Left lung (tissue), 10 donors: ENCODE data around the gene AGXT2. TPM values are rescaled to one million over a fixed set of nuclear protein-coding genes. Genes with fewer than 3 reads are reported as not detected.

Experiments used
- ATAC-seq: fragments of 200-7000 bp; cut with Tn5 transposase; one replicate; pipeline ENCODE4 v1.9.1; 2020; ENCODE audit warnings: moderate library complexity
- DNase-seq, 4 donors: peaks; one replicate each; pipeline ENCODE4 v3.0.0-alpha.2; 2013 to 2020
- H3K27ac ChIP-seq, 2 donors: fragments of 200-600 bp; sonication (generic) in 1 of 2; one replicate each; pipeline versions ENCODE4 v1.5.0 to v1.8.0; 2020 to 2021
- H3K27me3 ChIP-seq, 2 donors: fragments of 200-600 bp; sonication (generic) in 1 of 2; one replicate each; pipeline versions ENCODE4 v1.5.0 to v1.8.0; 2020 to 2021
- H3K36me3 ChIP-seq, 2 donors: fragments of 200-600 bp; sonication (generic) in 1 of 2; one replicate each; pipeline versions ENCODE4 v1.5.0 to v1.8.0; 2020 to 2021
- H3K4me1 ChIP-seq, 2 donors: fragments of 200-600 bp; one replicate each; pipeline ENCODE4 v1.8.0; 2021
- H3K4me3 ChIP-seq, 2 donors: fragments of 200-600 bp; sonication (generic) in 1 of 2; one replicate each; pipeline versions ENCODE4 v1.5.0 to v1.8.0; 2020 to 2021; ENCODE audit warnings: mild to moderate bottlenecking in 1 of 2
- H3K9me3 ChIP-seq, 2 donors: fragments of 200-600 bp; sonication (generic) in 1 of 2; one replicate each; pipeline versions ENCODE4 v1.5.0 to v1.8.0; 2020 to 2021
- intact Hi-C, 2 donors: fragments of 100-400 bp; cut with DNase I; formaldehyde crosslinking; loops; one replicate each; pipeline versions ENCODE4 v1.11.2 to v1.14.2; 2022
- polyA plus RNA-seq, 6 donors: library from polyadenylated mRNA; unstranded; fragments of 120-200 nt; gene quantifications; one replicate each; pipeline ENCODE4 v1.2.1, GENCODE V29; 2013; ENCODE audit not compliant: insufficient read length in 6 of 6
- total RNA-seq, 2 donors: library from RNA; stranded (reverse); fragmentation: NEBNext Ultra II Directional; extraction: Animal tissue kit (Norgen Biotek cat#: 25700); gene quantifications; one replicate each; pipeline ENCODE4 v1.2.1, GENCODE V29; 2021
- TF ChIP-seq, protein P1 (sequence below), 2 donors: fragments of 200-600 bp; sonication (generic) in 1 of 2; IDR thresholded peaks; one replicate each; pipeline versions ENCODE4 v1.5.0 to v1.8.0; 2021; ENCODE audit warnings: antibody characterized with exemption in 2 of 2
- donor health status: DM: no; HTN: yes; CAD: no.
- donor health status: DM: no; HTN: no; CAD: no.

Gene AGXT2
- total and polyA plus RNA-seq, 8 donors: 0.11 to 0.55 (median 0.18) TPM; not detected in 3

DNA sequence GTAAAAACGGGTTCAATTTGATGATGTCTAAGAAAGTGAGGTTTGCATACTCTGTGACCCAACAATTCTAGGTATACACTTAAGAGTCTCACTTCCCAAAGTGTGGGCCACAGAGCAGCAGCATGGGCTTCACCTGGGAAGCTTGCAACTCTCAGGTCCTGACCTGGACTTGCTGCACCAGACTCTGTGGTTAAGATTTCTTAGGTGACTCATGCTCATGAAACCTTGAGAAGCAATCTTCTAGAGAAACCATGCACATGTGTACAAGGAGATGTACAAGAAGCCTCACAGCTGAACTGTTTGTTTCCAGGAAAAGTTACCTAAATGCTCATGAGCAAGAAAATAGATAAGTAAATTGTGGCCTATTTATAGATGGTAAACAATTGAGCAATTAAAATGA is 88.4 kb downstream of the AGXT2 start:
- peak; percentile 87 for ATAC-seq
- intact Hi-C loops: no loop called here
- no peaks in the 10 kb centered on the region for H3K27me3 ChIP-seq
- DNase-seq: no peak
- H3K36me3 ChIP-seq: peaks cover 5 to 21% of the 10 kb centered on the region in 2 donors
- no peaks in the 10 kb centered on the region for H3K9me3 ChIP-seq
- no peak overlapping the region for H3K4me3 ChIP-seq
- H3K4me1 ChIP-seq: no peaks in the 10 kb centered on the region
- H3K27ac ChIP-seq: no peak overlapping the region
- TF ChIP-seq, protein P1, sequence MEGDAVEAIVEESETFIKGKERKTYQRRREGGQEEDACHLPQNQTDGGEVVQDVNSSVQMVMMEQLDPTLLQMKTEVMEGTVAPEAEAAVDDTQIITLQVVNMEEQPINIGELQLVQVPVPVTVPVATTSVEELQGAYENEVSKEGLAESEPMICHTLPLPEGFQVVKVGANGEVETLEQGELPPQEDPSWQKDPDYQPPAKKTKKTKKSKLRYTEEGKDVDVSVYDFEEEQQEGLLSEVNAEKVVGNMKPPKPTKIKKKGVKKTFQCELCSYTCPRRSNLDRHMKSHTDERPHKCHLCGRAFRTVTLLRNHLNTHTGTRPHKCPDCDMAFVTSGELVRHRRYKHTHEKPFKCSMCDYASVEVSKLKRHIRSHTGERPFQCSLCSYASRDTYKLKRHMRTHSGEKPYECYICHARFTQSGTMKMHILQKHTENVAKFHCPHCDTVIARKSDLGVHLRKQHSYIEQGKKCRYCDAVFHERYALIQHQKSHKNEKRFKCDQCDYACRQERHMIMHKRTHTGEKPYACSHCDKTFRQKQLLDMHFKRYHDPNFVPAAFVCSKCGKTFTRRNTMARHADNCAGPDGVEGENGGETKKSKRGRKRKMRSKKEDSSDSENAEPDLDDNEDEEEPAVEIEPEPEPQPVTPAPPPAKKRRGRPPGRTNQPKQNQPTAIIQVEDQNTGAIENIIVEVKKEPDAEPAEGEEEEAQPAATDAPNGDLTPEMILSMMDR (IDR thresholded peaks at IDR 0.05): no peak

DNA sequence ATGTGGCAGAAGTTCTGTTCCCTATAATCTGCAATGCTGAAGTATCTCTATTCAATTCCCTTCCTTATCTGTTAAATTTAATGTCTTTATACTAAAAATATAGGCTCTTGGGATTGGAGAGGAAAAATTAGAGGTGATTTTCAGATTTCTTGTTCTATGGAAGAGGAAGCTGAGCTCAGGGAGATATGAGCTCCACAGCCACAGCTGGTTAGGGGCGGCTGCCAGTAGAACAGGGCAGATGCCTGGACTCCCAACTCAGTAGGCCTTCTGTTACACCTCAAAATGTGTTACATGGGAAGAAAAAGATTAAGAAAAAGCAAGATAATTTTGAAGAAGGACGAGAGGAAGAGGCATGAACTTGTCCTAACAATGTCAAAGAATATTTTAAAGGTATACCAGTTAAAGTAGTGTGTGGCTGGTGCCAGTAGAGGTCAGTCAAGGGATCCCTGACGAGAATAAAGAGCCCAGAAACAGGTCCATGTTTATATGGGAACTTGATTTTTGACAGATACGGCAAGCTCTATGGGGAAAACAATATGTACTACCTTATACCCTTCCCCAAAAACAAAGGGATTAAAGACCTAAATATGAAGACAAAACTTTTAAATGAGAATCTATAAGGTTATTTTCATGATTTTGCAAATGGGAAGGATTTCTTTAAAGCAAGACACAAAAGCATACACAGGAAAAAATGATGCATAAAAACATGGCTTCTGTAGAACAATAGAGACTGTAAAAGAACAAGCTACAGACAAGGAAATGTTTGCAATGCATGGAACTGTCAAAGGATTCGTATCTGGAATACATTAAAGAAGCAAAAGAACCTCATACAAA is 89.7 kb downstream of the AGXT2 start:
- Histone ChIP-seq H3K4me1 (no peaks in the 10 kb centered on the region), H3K4me3 (no peak overlapping the region), H3K27me3 (no peaks in the 10 kb centered on the region), H3K27ac (no peak overlapping the region), H3K36me3 (peaks cover 6 to 33% of the 10 kb centered on the region in 2 donors), H3K9me3 (no peaks in the 10 kb centered on the region)
- ATAC-seq (peak; percentile 87), DNase-seq (peak in 2 of 4 donors; percentile 6 to 29)
- TF ChIP-seq, protein P1 (IDR thresholded peaks at IDR 0.05): peak; percentile 21 to 39
- intact Hi-C loops: no loop called here

DNA sequence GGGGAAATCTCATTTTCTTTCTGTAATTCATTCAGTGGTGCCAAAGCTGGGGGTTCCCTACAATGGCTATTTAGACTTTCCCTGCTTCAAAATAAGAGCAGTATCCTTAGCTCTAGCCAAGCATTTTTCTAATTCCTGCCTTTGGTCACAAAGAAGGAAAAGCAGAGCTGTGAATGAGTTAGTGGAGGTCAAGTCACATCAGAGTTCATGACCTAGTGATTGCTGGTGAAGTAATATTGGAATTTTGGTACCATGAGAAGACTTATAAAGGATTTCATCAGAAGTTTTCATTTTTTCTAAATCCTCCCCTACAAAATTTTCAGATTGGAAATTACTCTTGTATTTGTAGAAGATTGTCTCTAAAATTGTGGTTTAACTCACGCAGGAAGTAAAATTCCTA is 90.4 kb downstream of the AGXT2 start:
- TF ChIP-seq, protein P1 (IDR thresholded peaks at IDR 0.05): no peak
- Histone ChIP-seq H3K4me3 (no peak overlapping the region), H3K27ac (no peak overlapping the region), H3K27me3 (no peaks in the 10 kb centered on the region), H3K36me3 (peaks cover 6 to 40% of the 10 kb centered on the region in 2 donors), H3K9me3 (no peaks in the 10 kb centered on the region), H3K4me1 (no peaks in the 10 kb centered on the region)
- no peak for DNase-seq
- no peak for ATAC-seq
- intact Hi-C loops: no loop called here

Other genes starting within 250 kb of the AGXT2 start
- gene TTC23L, start 208.8 kb downstream of the AGXT2 start, total RNA-seq: under 1 TPM; 0.20 to 0.55 TPM
- gene TTC23L, start 208.8 kb downstream of the AGXT2 start, polyA plus RNA-seq: 1 to 10 TPM; 2.5 to 4.5 (median 3.3) TPM
- gene RAD1, start 132.4 kb downstream of the AGXT2 start, total RNA-seq: 10 to 100 TPM; 22.6 to 29.8 TPM
- 10 to 100 TPM; 37.5 to 39.9 (median 38.6) TPM for gene RAD1, start 132.4 kb downstream of the AGXT2 start, polyA plus RNA-seq
- 10 to 100 TPM; 15.8 to 29.1 TPM for gene BRIX1, start 132.2 kb downstream of the AGXT2 start, total RNA-seq
- 10 to 100 TPM; 44.8 to 49.3 (median 46.0) TPM for gene BRIX1, start 132.2 kb downstream of the AGXT2 start, polyA plus RNA-seq
- gene DNAJC21, start 118.4 kb downstream of the AGXT2 start, total RNA-seq: 10 to 100 TPM; 45.8 to 48.5 TPM
- gene DNAJC21, start 118.4 kb downstream of the AGXT2 start, polyA plus RNA-seq: 10 to 100 TPM; 54.1 to 75.8 (median 68.6) TPM
- 1 to 10 TPM in 1 of 2 donors, under 1 TPM in 1; 0.84 to 2.4 TPM for gene PRLR, start 182.5 kb upstream of the AGXT2 start, total RNA-seq
- 1 to 10 TPM; 2.1 to 4.1 (median 2.9) TPM for gene PRLR, start 182.5 kb upstream of the AGXT2 start, polyA plus RNA-seq